GM10248 (cell line): ENCODE results near the gene SLK.

ENCODE experiments used
- CTCF ChIA-PET: fragments of 300-600 bp; sonication (Branson Sonifier 250); formaldehyde crosslinking; extraction: SDS; loops from one replicate; lab custom pipeline; 2021; ENCODE audit warnings: antibody characterized with exemption; lab: Yijun Ruan, JAX
- POLR2A ChIA-PET: fragments of 350-650 bp; sonication (Branson Sonifier 250); formaldehyde crosslinking; extraction: SDS; loops from one replicate; lab custom pipeline; 2020; ENCODE audit warnings: antibody characterized with exemption; lab: Yijun Ruan, JAX
- DNase-seq: peaks from one replicate; pipeline ENCODE4 v3.0.0; 2012; ENCODE audit errors: extremely low spot score
- TF ChIP-seq, protein P1 (sequence below): IDR thresholded peaks from 2 replicates; pipeline ENCODE4 v1.5.1; 2012; ENCODE audit warnings: mild to moderate bottlenecking, low read depth; ENCODE audit errors: extremely low read depth, missing control alignments, control extremely low read depth

Gene SLK

DNA sequence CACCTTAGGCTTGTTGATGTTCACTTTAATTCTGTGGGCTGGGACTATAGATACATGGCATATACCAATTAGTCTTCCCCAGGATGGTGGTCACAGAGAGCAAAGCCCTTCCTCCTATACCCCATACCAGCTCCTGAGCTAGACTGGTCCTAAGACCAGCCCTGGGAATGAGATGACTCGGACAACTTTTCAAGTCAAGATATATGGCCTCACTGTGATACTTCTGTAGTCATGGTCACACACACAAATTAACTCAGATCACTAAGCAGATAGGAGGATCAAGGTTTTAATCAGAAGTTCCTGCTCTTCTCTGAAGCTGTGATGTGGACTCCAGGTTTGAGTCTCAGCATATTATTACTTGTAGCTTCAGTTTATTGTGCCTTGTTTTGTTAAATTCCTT is 53.1 kb downstream of the SLK start:
- ChIA-PET CTCF (no interaction called here), POLR2A (no interaction called here)
- no peak for DNase-seq
- TF ChIP-seq, protein P1, sequence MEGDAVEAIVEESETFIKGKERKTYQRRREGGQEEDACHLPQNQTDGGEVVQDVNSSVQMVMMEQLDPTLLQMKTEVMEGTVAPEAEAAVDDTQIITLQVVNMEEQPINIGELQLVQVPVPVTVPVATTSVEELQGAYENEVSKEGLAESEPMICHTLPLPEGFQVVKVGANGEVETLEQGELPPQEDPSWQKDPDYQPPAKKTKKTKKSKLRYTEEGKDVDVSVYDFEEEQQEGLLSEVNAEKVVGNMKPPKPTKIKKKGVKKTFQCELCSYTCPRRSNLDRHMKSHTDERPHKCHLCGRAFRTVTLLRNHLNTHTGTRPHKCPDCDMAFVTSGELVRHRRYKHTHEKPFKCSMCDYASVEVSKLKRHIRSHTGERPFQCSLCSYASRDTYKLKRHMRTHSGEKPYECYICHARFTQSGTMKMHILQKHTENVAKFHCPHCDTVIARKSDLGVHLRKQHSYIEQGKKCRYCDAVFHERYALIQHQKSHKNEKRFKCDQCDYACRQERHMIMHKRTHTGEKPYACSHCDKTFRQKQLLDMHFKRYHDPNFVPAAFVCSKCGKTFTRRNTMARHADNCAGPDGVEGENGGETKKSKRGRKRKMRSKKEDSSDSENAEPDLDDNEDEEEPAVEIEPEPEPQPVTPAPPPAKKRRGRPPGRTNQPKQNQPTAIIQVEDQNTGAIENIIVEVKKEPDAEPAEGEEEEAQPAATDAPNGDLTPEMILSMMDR: no peak

DNA sequence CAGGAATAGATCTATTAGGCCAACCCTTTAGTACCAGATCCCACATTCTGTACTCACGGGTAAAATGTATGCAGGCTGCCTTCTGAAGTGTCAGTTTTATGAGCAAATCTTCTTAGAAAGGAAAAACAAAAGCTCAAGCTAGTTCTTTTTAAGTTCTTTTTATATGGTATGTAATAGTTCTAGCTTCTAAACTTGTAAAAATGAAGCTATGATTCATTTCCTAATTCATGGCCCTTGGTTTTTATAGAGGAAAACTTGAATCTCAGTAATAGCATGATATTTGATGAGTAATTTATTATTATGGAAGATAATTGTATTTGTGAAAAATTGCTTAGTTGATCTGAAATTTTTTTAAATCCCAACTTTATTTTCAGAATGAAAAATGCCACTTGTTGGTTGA is 54.3 kb downstream of the SLK start:
- ChIA-PET POLR2A (no interaction called here), CTCF (interaction anchor here (0.7 to 1.3 kb wide), 3 partner anchors 11 to 335 kb away, joined by 3 to 4 read pairs (median 3); no protein-coding TSS in a partner anchor)
- TF ChIP-seq, protein P1: no peak
- no peak for DNase-seq

DNA sequence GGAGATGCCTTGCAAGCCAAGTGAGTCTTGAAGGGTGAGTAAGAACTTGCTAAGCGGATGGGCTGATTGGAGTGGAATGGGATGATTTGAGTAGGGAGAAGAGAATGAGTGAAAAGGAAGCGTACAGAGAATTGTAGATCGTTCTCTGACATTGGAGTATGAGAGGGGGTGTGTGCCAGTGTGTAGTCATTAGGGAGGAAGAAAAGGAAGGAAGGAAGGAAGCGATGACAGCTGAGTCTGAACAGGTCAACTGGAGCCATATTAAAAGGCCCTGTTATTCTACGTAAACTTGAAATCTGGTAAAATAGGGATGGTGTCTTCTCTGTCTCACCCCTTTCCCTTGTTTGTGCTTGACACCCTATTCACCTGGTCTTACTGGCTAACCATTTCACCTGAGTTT is 55.1 kb downstream of the SLK start:
- CTCF ChIA-PET: no interaction called here
- POLR2A ChIA-PET: no interaction called here
- no peak for DNase-seq
- TF ChIP-seq, protein P1: no peak

DNA sequence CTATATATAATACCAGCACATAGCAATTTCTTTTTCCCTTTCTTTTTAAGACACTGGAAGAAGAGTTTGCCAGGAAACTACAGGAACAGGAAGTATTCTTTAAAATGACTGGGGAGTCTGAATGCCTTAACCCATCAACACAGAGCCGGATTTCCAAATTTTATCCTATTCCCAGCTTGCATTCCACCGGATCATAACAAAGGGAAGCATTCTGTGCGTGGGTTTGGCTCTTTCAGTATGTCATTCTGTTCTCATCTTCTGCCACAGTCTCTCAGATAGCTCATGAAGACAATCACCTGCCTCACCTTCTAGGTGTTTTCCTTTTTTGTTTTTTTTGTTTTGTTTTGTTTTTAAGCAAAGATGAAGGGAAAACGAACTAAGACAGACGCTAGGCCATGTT is 58.6 kb downstream of the SLK start:
- no peak for DNase-seq
- ChIA-PET POLR2A (no interaction called here), CTCF (interaction anchor here (1.5 kb wide), 1 partner anchor 11 kb away, joined by 5 read pairs; no protein-coding TSS in a partner anchor)
- TF ChIP-seq, protein P1: no peak

DNA sequence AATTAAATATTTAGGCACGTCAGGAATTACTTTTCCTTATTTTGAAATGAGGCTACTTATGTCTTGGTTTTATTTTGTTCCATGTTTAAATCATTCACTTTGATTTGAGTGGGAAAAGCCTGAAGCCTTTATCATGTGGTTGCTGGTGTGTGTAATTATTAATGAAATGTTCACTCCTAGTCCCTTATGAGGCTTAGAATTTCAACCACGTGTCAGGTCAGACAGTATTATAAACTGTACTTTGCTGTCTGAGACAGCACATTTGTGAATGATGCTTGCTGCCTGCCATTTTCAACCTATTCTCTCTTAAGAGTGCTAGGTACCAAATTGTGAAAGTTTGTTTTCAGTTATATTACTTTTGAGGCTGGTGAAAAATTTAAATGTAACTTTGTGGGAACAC is 59.8 kb downstream of the SLK start:
- TF ChIP-seq, protein P1: no peak
- POLR2A ChIA-PET: no interaction called here
- CTCF ChIA-PET: no interaction called here
- no peak for DNase-seq

DNA sequence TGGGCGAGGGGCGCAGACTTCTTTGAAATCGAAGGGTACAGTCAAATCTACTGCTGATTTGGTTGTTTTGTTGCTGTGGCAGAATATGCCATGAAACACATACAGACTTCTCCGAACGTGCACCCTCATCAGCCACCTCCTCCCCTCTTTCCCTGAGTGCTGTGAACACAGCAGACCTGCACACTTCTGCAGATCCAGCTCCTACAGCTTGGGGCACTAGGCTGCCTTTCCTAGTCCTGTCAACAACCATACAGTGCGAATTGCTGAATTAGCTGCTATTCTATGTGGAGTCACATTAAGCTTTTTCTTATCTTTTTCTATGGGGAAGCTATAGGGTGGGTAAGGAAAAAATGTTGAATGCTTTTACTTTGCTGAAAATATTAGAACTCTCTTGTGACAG is 61.2 kb downstream of the SLK start:
- no peak for DNase-seq
- POLR2A ChIA-PET: no interaction called here
- TF ChIP-seq, protein P1: no peak
- CTCF ChIA-PET: interaction anchor here (1.2 kb wide), 1 partner anchor 9 kb away, joined by 5 read pairs; no protein-coding TSS in a partner anchor

DNA sequence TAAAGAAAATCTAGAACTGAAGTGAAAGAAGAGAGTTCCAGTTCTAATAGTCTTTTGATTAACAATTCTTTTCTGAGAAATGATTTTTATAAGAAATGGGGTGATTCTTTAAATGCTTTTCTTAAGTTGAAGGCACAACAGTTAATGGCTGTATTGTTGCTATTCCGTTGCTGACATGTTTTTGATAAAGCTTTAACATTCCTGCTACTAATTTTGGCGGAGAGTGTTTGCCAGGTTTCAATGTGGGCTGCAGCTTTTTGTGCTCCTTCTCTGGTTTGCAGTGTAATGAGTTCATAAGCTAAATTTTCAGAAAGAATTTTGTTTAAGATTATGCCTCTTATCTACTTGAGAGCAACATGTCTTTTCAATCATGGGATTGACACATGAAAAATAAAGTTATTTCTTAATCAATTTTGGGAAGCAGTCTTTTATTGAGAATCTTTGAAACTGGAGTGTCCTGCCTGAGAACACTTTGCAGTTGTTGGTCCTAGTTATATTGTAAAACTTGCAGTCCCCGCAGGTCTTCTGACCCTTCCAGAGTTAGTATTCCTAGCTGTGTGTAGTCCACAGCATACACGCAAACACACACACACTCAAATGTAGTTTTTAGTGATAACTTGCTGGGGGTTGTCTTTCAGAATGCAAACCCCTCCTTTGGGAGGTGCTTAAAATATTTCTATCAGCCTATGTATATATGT is 62.0 kb downstream of the SLK start:
- ChIA-PET POLR2A (no interaction called here), CTCF (interaction anchor here (0.7 to 1.5 kb wide), 6 partner anchors 9 to 93 kb away, joined by 3 to 5 read pairs (median 3); partner anchors contain the start of gene SFR1)
- TF ChIP-seq, protein P1: no peak
- no peak for DNase-seq
